Naive thymus-derived CD8-positive, alpha-beta T cell (primary cell): ENCODE measurements around the gene VWCE. TPM values are rescaled to one million over a fixed set of nuclear protein-coding genes. Genes with fewer than 3 reads are reported as not detected.

Source experiments
- ATAC-seq, 2 donors: fragments of 150-1000 bp; cut with Tn5 transposase in 1 of 2; sonication (Bioruptor Pico), chemical (Tn5 transposase) in 1 of 2; 1 replicate in 1 of 2; 2 replicates in 1 of 2; pipeline ENCODE4 v1.10.0; 2021; ENCODE audit warnings: mild to moderate bottlenecking in 2 of 2, moderate library complexity in 2 of 2
- POLR2A ChIA-PET: fragments of 350-600 bp; sonication (Branson Sonifier 250); formaldehyde crosslinking; loops from one replicate; lab custom pipeline; 2021; ENCODE audit warnings: antibody characterized with exemption; lab: Charles Lee
- DNase-seq, 10 donors: peaks; one replicate each; pipeline versions ENCODE4 v3.0.0 to v3.0.0-alpha.2; 2020 to 2022
- H3K27ac Mint-ChIP-seq, 10 donors: one replicate each; pipeline ENCODE4 v1.8.0; 2020 to 2022; ENCODE audit warnings: mild to moderate bottlenecking in 10 of 10, mixed read lengths in 10 of 10, moderate library complexity in 4 of 10, inconsistent platforms in 1 of 10
- H3K27me3 Mint-ChIP-seq, 5 donors: one replicate each; pipeline ENCODE4 v1.8.0; 2021 to 2022; ENCODE audit warnings: mixed read lengths in 5 of 5
- H3K36me3 Mint-ChIP-seq, 3 donors: one replicate each; pipeline ENCODE4 v1.8.0; 2020 to 2022; ENCODE audit warnings: mixed read lengths in 3 of 3, mild to moderate bottlenecking in 2 of 3, inconsistent platforms in 1 of 3
- H3K4me1 Mint-ChIP-seq, 4 donors: one replicate each; pipeline ENCODE4 v1.8.0; 2021 to 2022; ENCODE audit warnings: mixed read lengths in 4 of 4
- H3K4me3 Mint-ChIP-seq, 10 donors: one replicate each; pipeline ENCODE4 v1.8.0; 2020 to 2022; ENCODE audit warnings: mild to moderate bottlenecking in 10 of 10, mixed read lengths in 10 of 10, moderate library complexity in 6 of 10, inconsistent platforms in 1 of 10
- H3K9me3 Mint-ChIP-seq, 9 donors: one replicate each; pipeline ENCODE4 v1.8.0; 2020 to 2022; ENCODE audit warnings: mixed read lengths in 9 of 9, mild to moderate bottlenecking in 3 of 9, inconsistent platforms in 1 of 9, moderate library complexity in 1 of 9
- polyA plus RNA-seq, 3 donors: library from polyadenylated mRNA; unstranded; fragments of 300-500 nt; fragmentation: Illumina TruSeq; gene quantifications; one replicate each; pipeline ENCODE4 v1.2.3, GENCODE V29; 2021
- total RNA-seq, 8 experiments: library from RNA in 2 of 8; stranded (reverse) in 2 of 8; gene quantifications; one replicate each; pipeline ENCODE4 v1.2.3 and lab custom pipeline; 2021 to 2026

Gene VWCE
- total and polyA plus RNA-seq, 5 experiments from 2014 or later, result 0.94 to 0.99 TPM; not detected in 3

DNA sequence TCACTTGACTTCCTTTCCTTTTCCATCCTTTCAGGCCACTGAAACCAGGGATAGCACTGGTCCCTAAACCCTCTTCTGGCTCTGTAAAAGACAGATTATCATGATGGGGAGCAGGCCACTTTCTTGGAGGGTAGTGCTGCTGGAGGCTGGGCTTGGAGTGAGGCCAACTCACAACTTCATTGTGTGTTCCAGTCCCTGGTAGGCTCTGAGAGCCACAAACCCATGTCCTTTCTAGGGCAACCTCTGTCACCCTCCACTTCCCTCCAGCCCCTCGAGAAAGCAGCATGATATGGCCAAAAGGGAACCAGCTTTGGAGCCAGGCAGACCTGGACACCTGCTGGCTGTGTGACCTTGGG, 40.2 kb upstream of the VWCE start:
- POLR2A ChIA-PET, result interaction anchor here (1.2 to 5.3 kb wide), 6 partner anchors 27 to 94 kb away, joined by 3 to 63 read pairs (median 29); partner anchors contain the start of genes CPSF7, CYB561A3, SDHAF2 and TMEM138
- DNase-seq (no peak), ATAC-seq (no peak)
- Mint-ChIP-seq H3K36me3 (peaks cover 0 to 16% (median 0%) of the 10 kb centered on the region in 3 donors), H3K9me3 (no peaks in the 10 kb centered on the region), H3K27ac (peak overlapping the region in 9 of 10 donors; percentile 41 to 99 (median 87)), H3K4me3 (peak overlapping the region in 2 of 10 donors; percentile 29 to 33), H3K4me1 (peaks cover 32 to 51% (median 49%) of the 10 kb centered on the region in 4 donors), H3K27me3 (no peaks in the 10 kb centered on the region)

DNA sequence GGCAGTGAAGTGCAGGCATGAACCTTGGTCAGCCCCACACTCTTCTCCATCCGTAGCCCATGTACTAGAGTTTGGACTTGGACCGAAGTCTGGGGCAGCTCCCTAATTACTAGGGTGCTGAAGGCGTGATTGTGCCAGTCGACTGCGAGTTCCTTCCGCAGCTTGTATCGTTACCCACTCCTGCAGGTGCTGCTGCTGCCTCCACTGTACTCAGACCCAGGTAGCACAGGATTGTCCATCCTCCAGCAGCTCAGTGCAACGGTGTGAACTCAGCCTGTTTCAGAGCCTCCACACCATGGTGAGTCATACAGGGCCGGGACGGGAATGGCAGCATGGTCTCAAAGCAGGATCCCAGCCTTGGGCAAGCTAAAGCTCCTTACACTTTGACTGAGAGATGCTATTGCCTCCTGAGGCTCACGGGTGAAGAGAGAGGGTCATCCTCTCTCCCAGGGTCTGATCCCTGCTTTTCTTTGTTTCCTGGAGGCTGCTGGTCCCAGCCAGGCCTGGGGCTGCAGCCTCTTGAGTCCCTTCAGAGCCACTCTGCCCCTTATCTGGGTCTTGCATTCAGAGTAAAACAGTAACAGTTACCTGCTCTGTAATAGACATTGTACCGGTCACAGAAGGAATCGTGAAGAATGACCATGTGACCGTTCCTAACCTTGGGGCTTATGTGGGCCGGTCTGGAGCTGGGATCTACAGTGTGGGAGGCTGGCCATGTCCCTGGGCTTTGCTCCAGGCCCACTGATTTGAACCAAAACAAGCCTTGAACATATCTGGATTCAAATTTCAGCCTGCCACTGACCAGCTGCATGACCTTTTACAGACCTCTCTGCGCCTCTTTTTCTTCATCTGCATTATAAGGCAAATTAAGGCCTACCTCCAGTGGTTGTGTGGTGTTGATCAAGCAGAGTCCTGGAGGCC, 39.6 kb upstream of the VWCE start:
- no peak for DNase-seq
- Mint-ChIP-seq H3K9me3 (no peaks in the 10 kb centered on the region), H3K27me3 (no peaks in the 10 kb centered on the region), H3K27ac (peak overlapping the region in 9 of 10 donors; percentile 96 to 100 (median 98)), H3K4me3 (peak overlapping the region; percentile 84 to 99 (median 96)), H3K36me3 (peaks cover 0 to 23% (median 0%) of the 10 kb centered on the region in 3 donors), H3K4me1 (peaks cover 38 to 57% (median 56%) of the 10 kb centered on the region in 4 donors)
- no peak for ATAC-seq
- POLR2A ChIA-PET, result interaction anchor here (1.4 to 5.3 kb wide), 8 partner anchors 24 to 95 kb away, joined by 3 to 63 read pairs (median 32); partner anchors contain the start of genes CPSF7, CYB561A3, SDHAF2 and TMEM138

DNA sequence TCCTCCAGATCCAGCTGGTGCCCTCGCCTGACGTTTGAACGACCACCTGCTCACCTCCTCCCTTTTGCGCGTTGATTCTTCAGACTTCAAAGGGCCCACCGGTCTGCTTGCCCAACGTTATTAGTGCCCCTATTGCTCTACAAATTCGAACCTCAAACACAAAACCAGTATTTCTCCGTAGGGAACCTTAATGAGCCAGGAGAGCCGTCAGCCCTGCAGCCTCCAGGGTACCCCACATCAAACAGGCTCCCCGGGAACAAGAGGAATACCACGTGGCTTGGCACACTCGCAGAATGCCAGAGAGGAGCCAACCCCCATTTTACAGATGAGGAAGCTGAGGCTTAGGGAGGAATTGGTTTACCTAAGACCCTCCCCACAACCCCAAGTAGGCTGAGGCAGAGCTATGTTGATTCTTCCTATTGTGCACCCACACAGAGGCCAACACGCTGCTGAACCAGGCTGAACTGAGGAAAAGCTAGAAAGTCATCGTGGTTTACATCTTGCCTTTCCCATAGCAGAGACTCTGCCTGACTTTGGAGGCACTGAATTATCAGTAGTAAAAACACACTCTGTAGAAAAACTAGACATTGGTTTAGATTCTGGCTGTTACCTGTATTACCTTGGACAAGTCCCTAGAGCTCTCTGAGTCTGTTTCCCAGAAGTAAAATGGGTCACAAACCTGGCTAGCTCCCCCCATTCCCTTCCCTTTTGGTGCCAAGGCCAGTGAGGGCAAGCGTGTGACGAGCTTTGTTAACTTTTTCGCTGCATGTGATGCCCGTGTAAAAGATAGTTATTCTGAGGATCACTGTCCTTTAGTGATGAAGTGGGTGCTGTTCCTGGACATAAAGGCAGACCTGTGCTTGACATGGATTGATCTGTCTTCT, 38.7 kb upstream of the VWCE start:
- H3K27ac Mint-ChIP-seq, result peak overlapping the region; percentile 96 to 100 (median 98)
- POLR2A ChIA-PET, result interaction anchor here (0.6 to 5.3 kb wide), 11 partner anchors 14 to 159 kb away, joined by 3 to 63 read pairs (median 6); partner anchors contain the start of genes CPSF7, CYB561A3, SDHAF2 and TMEM138
- peak overlapping the region; percentile 84 to 99 (median 96) for H3K4me3 Mint-ChIP-seq
- peaks cover 0 to 29% (median 2%) of the 10 kb centered on the region in 3 donors for H3K36me3 Mint-ChIP-seq
- peak in 2 of 10 donors; percentile 8 to 19 for DNase-seq
- no peak for ATAC-seq
- H3K27me3 Mint-ChIP-seq, result no peaks in the 10 kb centered on the region
- peaks cover 41 to 65% (median 64%) of the 10 kb centered on the region in 4 donors for H3K4me1 Mint-ChIP-seq
- H3K9me3 Mint-ChIP-seq, result no peaks in the 10 kb centered on the region

DNA sequence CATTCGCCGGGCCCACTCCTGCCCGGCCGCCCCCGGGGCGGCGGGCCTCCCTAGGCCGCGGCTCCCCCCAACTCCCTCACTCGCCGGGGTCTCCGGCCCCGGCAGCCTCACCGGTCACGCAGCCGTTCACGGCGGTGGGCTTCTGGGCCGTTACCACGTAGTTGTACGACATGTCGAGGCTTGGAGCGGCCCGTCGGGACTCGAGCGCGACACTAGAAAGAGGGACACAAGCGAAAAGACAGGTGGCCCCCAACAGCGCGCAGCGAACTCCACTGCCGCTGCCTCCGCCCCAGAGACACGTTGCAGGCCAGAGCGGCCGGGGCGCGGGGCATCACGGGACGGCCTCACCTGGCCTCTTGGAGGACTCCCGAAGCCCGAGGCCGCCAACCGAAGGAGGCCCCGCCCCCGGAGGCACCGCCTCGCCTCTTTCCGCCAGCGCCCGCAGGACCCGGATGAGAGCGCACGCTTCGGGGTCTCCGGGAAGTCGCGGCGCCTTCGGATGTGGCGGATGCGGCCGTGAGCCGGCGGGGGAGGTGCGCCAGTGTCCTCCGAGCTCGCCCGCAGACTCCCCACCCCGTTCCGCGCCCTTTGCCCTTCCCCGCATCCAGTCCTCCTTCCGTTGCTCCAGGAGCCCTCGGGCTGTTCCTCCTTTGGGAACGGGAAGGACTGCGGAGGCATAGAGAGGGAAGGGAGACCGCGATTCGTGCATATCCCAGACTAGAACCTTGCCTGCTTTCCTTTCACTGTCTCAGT, 37.9 kb upstream of the VWCE start, which contains the start of the genes DDB1 and TKFC:
DDB1 (minus strand) TSS at position 309 of the 753 bp plus-strand sequence; CDS start at position 172, 137 bp downstream.
TKFC (plus strand) TSS at position 432 of the 753 bp plus-strand sequence. CDS start 1,501 bp downstream, outside the sequence.
- H3K27me3 Mint-ChIP-seq, result no peaks in the 10 kb centered on the region

DNA sequence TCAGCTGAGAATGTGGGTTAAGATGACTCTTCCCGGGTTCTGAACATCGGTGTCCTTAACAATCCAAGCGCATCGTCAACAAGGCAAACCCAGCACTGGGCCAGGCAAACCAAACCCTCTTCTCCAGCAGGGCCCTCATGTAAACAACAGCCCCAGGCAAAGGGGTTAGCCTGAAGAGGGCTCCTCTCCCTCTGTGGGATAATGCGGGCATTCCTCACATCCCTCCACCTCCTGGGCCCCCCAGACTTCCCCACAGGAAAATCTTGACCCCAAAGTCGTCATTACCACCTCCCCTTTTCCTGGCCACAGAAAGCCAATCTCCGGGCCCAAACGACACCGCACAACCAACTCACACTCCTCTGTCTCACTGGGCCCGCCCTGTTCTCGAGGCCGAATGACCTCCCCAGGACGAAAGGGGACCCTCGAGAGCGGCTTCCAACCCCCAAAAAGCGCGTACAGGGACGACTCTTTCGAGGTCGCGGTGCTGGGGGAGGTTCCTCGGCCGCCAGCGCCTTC, 37.2 kb upstream of the VWCE start:
- Mint-ChIP-seq H3K27me3 (no peaks in the 10 kb centered on the region), H3K4me3 (peak overlapping the region; percentile 84 to 99 (median 96)), H3K36me3 (peaks cover 0 to 42% (median 12%) of the 10 kb centered on the region in 3 donors), H3K27ac (peak overlapping the region; percentile 75 to 100 (median 98)), H3K4me1 (peaks cover 40 to 75% (median 67%) of the 10 kb centered on the region in 4 donors), H3K9me3 (no peaks in the 10 kb centered on the region)
- no peak for ATAC-seq
- peak in 1 of 10 donors; percentile 26 for DNase-seq
- POLR2A ChIA-PET, result interaction anchor here (1.4 to 5.3 kb wide), 3 partner anchors 52 to 97 kb away, joined by 3 to 63 read pairs (median 10); partner anchors contain the start of genes CPSF7 and TMEM216

More for the DNA sequence above, 37.9 kb upstream of the VWCE start, which contains the start of the genes DDB1 and TKFC:
- peak within 1 kb of the TSS; percentile 96 to 100 (median 98) for H3K27ac Mint-ChIP-seq
- DNase-seq, result peak; percentile 95 to 98 (median 97)
- peaks cover 0 to 36% (median 6%) of the 10 kb centered on the region in 3 donors for H3K36me3 Mint-ChIP-seq
- H3K9me3 Mint-ChIP-seq, result no peaks in the 10 kb centered on the region
- H3K4me3 Mint-ChIP-seq, result peak within 1 kb of the TSS; percentile 84 to 99 (median 96)
- peaks cover 38 to 70% (median 66%) of the 10 kb centered on the region in 4 donors for H3K4me1 Mint-ChIP-seq
- POLR2A ChIA-PET, result interaction anchor here (0.6 to 5.3 kb wide), 10 partner anchors 14 to 160 kb away, joined by 3 to 63 read pairs (median 7); partner anchors contain the start of genes CPSF7, CYB561A3, SDHAF2 and TMEM138
- peak; percentile 92 to 93 for ATAC-seq

DNA sequence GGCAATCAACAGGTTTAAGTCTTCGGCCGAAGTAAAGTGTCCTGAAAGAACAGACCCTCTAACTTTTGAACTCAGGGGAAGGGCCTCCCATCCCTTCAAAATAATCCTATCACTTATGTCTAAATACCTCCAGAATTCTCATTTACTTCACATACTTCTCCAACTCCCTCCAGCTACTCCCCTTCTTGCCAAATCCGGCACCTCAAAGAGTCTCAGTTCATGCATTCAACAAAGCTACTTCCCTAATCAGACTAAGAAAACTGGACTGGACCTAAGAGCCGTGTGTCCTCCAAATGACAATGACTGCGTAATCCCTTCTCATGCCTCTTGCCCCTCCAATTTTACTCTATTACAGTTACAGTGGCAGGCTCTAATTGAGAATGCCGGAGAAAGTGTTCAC, 36.5 kb upstream of the VWCE start:
- peak overlapping the region; percentile 84 to 99 (median 96) for H3K4me3 Mint-ChIP-seq

DNA sequence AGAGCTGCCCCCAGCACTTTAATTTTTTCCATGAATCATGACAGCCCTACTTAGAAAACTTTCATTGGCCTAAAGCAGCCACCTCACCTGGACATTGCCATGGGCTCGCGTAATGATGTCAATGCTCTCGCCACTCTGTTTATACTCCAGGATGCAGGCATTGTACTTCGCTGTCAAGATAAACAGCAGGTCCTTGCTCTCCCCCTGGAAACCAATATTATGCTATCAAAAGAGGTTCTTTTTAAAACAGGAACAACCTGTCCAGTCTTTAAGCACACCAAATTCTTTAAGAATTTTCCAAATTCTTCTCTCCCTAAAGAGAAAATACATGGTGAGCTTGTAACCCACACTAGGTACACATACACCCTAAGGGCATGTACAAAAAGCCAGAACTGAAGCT, 34.8 kb upstream of the VWCE start:
- Mint-ChIP-seq H3K27me3 (no peaks in the 10 kb centered on the region), H3K9me3 (no peaks in the 10 kb centered on the region), H3K4me3 (peak overlapping the region in 2 of 10 donors; percentile 5 to 52), H3K36me3 (peaks cover 0 to 67% (median 21%) of the 10 kb centered on the region in 3 donors), H3K4me1 (peaks cover 36 to 65% (median 60%) of the 10 kb centered on the region in 4 donors), H3K27ac (peak overlapping the region in 3 of 10 donors; percentile 43 to 96 (median 43))
- DNase-seq (no peak), ATAC-seq (no peak)
- POLR2A ChIA-PET, result interaction anchor here (0.7 kb wide), 1 partner anchor 128 kb away, joined by 3 read pairs; no protein-coding TSS in a partner anchor

More for the DNA sequence above, 36.5 kb upstream of the VWCE start:
- DNase-seq (no peak), ATAC-seq (no peak)
- Mint-ChIP-seq H3K36me3 (peaks cover 0 to 49% (median 12%) of the 10 kb centered on the region in 3 donors), H3K9me3 (no peaks in the 10 kb centered on the region), H3K27me3 (no peaks in the 10 kb centered on the region), H3K4me1 (peaks cover 35 to 75% (median 63%) of the 10 kb centered on the region in 4 donors), H3K27ac (peak overlapping the region; percentile 21 to 100 (median 98))
- POLR2A ChIA-PET, result interaction anchor here (1.1 to 2.1 kb wide), 3 partner anchors 61 to 98 kb away, joined by 3 to 10 read pairs (median 3); partner anchors contain the start of genes CPSF7 and TMEM216

DNA sequence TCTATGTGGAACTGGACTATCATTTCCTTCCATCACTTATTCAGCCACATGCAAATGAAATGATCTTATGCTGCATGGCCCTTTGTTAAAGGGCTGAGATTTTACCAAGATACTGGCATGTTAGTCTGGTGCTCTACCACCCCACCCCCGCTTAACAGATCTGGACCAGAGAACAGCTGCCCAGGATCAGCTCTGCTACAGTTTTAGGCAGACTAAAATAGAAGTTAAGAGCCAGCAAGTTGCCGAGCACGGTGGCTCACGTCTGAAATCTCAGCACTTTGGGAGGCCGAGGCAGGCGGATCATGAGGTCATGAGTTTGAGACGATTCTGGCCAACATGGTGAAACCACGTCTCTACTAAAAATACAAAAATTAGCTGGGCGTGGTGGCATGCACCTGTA, 33.2 kb upstream of the VWCE start:
- ATAC-seq (no peak), DNase-seq (no peak)
- peak overlapping the region in 2 of 10 donors; percentile 17 to 34 for H3K4me3 Mint-ChIP-seq
- no peak overlapping the region for H3K27ac Mint-ChIP-seq
- H3K36me3 Mint-ChIP-seq, result peaks cover 0 to 82% (median 27%) of the 10 kb centered on the region in 3 donors
- H3K9me3 Mint-ChIP-seq, result no peaks in the 10 kb centered on the region
- H3K27me3 Mint-ChIP-seq, result no peaks in the 10 kb centered on the region
- H3K4me1 Mint-ChIP-seq, result peaks cover 33 to 55% (median 51%) of the 10 kb centered on the region in 4 donors
- POLR2A ChIA-PET, result no interaction called here

DNA sequence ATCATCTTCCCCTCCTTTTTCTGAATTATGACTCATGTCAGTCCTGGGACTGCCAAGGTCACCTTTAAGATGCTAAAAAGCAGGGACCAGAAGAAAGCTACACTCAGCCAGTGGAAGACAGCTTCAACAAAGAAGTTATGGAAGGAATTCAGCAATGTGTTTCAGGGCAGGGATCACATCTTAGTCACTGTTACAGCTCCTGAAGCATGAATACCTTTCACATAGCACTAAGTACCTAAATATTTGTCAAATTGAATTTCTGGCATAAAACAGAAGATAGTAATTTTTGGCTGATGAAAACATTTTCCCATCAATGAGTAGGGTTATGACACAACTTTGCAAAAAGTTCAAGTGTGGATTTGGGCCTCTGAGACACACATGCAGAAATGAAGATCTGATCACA, 32.6 kb upstream of the VWCE start:
- H3K36me3 Mint-ChIP-seq, result peaks cover 1 to 89% (median 29%) of the 10 kb centered on the region in 3 donors
- H3K27ac Mint-ChIP-seq, result peak overlapping the region in 1 of 10 donors; percentile 20
- peaks cover 32 to 51% (median 46%) of the 10 kb centered on the region in 4 donors for H3K4me1 Mint-ChIP-seq
- POLR2A ChIA-PET, result no interaction called here
- no peak overlapping the region for H3K4me3 Mint-ChIP-seq
- no peaks in the 10 kb centered on the region for H3K9me3 Mint-ChIP-seq
- no peak for DNase-seq
- ATAC-seq, result no peak
- H3K27me3 Mint-ChIP-seq, result no peaks in the 10 kb centered on the region

DNA sequence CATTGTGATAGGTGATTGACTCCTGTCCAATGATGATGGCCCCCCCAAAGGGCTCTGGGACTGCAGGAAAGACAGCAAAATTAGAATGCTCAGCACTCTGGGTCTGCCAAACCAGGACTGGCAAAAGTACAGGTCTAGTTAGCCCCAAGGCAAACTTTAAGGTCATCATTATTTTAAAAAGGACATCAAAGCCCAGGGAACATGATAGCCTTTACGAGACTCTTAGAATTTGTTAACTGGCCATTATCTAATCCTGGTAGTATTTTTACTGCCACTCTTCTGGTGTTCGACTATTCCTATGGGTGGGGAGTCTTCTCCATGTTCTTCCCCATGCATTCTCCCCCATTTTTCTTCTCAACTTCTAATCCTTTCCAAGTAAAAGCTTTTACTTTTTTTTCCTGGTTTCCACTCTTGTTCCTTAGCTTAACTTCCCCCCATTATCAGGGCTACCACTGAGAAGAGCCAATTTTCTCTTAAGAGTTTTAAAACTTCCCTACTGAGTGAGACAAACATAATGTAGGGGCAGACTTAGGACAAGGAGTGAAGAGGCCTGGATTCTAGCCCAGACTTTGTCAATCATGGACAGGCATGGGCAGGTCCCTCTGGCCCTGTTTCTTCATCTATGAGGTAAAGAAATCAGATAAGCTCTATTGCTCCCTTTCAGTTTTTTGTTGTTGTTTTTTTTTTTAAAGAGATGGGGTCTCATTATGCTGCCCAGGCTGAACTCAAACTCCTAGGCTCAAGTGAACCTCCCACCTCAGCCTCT, 30.7 kb upstream of the VWCE start:
- POLR2A ChIA-PET, result interaction anchor here (0.9 kb wide), 1 partner anchor 9 kb away, joined by 3 read pairs; no protein-coding TSS in a partner anchor
- no peaks in the 10 kb centered on the region for H3K27me3 Mint-ChIP-seq
- no peaks in the 10 kb centered on the region for H3K9me3 Mint-ChIP-seq
- no peak for ATAC-seq
- H3K27ac Mint-ChIP-seq, result peak overlapping the region in 3 of 10 donors; percentile 14 to 84 (median 59)
- no peak overlapping the region for H3K4me3 Mint-ChIP-seq
- peak in 1 of 10 donors; percentile 1 for DNase-seq
- H3K36me3 Mint-ChIP-seq, result peaks cover 6 to 99% (median 41%) of the 10 kb centered on the region in 3 donors
- H3K4me1 Mint-ChIP-seq, result peaks cover 20 to 34% (median 28%) of the 10 kb centered on the region in 4 donors
